NT2/D1 (cell line): Measurements from ENCODE around the gene PCSK7.
"Not testable (repeated sequence)": the region's sequence is repeated elsewhere in the genome, so short reads cannot be mapped to it uniquely, and the experiment has no call there.

ENCODE experiments used
- DNase-seq: peaks from one replicate; pipeline ENCODE4 v3.0.0-alpha.2; 2011; ENCODE audit warnings: low read depth, low spot score
- H3K27me3 ChIP-seq: 2 replicates; pipeline ENCODE4 v1.6.0; 2011; ENCODE audit warnings: mild to moderate bottlenecking; ENCODE audit not compliant: insufficient read length, insufficient read depth
- H3K36me3 ChIP-seq: 2 replicates; pipeline ENCODE4 v1.6.1; 2011; ENCODE audit warnings: mild to moderate bottlenecking, low read length, mixed read lengths; ENCODE audit not compliant: insufficient read depth, insufficient read length
- H3K4me1 ChIP-seq: 2 replicates; pipeline ENCODE4 v1.5.1; 2011; ENCODE audit not compliant: insufficient read depth, insufficient read length
- H3K4me3 ChIP-seq: 2 replicates; pipeline ENCODE4 v1.5.1; 2011; ENCODE audit warnings: low read depth; ENCODE audit not compliant: insufficient read length
- H3K9ac ChIP-seq: 2 replicates; pipeline ENCODE4 v1.6.0; 2011; ENCODE audit warnings: low read depth; ENCODE audit not compliant: insufficient read length
- H3K9me3 ChIP-seq: 2 replicates; pipeline ENCODE4 v1.5.1; 2011; ENCODE audit warnings: mild to moderate bottlenecking, low read length; ENCODE audit not compliant: insufficient read depth
- SUZ12 ChIP-seq: IDR thresholded peaks from 2 replicates; pipeline ENCODE4 v1.6.1; 2011; ENCODE audit not compliant: insufficient read length, insufficient read depth; ENCODE audit errors: extremely low read depth
- YY1 ChIP-seq: IDR thresholded peaks from 2 replicates; pipeline ENCODE4 v1.6.1; 2011; ENCODE audit not compliant: insufficient read length, insufficient read depth
- ZNF274 ChIP-seq: IDR thresholded peaks from 2 replicates; pipeline ENCODE4 v1.6.1; 2011; ENCODE audit warnings: mild to moderate bottlenecking, low read depth, low read length

PCSK7 gene, protein sequence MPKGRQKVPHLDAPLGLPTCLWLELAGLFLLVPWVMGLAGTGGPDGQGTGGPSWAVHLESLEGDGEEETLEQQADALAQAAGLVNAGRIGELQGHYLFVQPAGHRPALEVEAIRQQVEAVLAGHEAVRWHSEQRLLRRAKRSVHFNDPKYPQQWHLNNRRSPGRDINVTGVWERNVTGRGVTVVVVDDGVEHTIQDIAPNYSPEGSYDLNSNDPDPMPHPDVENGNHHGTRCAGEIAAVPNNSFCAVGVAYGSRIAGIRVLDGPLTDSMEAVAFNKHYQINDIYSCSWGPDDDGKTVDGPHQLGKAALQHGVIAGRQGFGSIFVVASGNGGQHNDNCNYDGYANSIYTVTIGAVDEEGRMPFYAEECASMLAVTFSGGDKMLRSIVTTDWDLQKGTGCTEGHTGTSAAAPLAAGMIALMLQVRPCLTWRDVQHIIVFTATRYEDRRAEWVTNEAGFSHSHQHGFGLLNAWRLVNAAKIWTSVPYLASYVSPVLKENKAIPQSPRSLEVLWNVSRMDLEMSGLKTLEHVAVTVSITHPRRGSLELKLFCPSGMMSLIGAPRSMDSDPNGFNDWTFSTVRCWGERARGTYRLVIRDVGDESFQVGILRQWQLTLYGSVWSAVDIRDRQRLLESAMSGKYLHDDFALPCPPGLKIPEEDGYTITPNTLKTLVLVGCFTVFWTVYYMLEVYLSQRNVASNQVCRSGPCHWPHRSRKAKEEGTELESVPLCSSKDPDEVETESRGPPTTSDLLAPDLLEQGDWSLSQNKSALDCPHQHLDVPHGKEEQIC

DNA sequence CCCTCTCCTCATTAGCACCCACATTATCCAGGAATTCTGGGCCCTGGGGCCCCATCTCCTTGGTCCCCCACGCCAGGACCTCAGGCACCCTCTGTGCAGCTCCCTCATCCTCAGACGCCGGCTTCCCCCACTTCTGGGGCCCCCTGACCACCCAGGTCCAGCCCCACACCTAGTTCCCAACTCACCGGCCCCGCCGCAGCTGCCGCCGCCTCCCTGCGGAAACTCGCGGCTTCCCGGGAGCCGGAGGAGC, at the start of gene PCSK7:
TSS of gene PCSK7 (minus strand) at position 232 of the 250 bp plus-strand sequence. CDS start 2,229 bp downstream, outside the sequence.
- peak within 1 kb of the TSS; percentile 88 for H3K4me3 ChIP-seq
- TF ChIP-seq ZNF274 (no peak), SUZ12 (no peak)
- H3K9ac ChIP-seq = peak within 1 kb of the TSS; percentile 90
- peaks cover 35% of the 10 kb centered on the region for H3K36me3 ChIP-seq
- no peaks in the 10 kb centered on the region for H3K9me3 ChIP-seq
- no peaks in the 10 kb centered on the region for H3K27me3 ChIP-seq
- DNase-seq = no peak
- peaks cover 5% of the 10 kb centered on the region for H3K4me1 ChIP-seq

GRCh38 chr11:117281159-117281558, 49.3 kb upstream of the PCSK7 start:
- Histone ChIP-seq H3K36me3 (peaks cover 40% of the 10 kb centered on the region), H3K9ac (no peak overlapping the region)

DNA sequence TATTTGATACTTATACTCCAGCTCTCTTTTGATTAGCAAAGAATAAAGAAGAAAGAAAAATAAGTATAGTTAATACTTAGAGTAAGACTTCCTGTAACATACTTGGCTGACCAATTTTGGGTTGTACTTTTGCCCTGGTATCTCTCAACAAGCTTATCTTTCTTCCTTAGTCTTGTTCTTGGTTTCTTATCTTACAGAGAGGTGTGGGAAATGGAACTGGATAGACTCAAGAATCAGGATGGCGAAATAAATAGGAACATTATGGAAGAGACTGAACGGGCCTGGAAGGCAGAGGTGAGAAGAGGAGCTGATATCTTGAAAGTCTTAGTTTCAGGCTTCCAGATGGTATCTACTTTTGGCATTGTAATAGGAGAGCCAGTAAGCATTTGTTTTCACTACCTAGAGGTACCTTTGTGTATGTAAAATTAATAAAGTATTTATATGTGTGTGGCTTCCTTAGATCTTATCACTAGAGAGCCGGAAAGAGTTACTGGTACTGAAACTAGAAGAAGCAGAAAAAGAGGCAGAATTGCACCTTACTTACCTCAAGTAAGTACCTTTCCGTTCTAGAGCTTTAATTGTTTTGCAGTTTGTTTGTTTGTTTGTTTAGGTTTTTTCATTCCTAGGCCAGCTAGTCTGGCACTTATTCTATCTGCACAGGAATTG, 48.0 kb upstream of the PCSK7 start:
- Histone ChIP-seq H3K36me3 (peaks cover 27% of the 10 kb centered on the region), H3K27me3 (no peaks in the 10 kb centered on the region), H3K9me3 (no peaks in the 10 kb centered on the region), H3K9ac (no peak overlapping the region), H3K4me1 (no peaks in the 10 kb centered on the region), H3K4me3 (no peak overlapping the region)
- TF ChIP-seq ZNF274 = no peak
- TF ChIP-seq SUZ12 = no peak
- TF ChIP-seq YY1 = no peak
- DNase-seq = no peak

More at GRCh38 chr11:117281159-117281558, 49.3 kb upstream of the PCSK7 start:
- Histone ChIP-seq H3K4me3 (no peak overlapping the region), H3K4me1 (no peaks in the 10 kb centered on the region), H3K9me3 (no peaks in the 10 kb centered on the region), H3K27me3 (no peaks in the 10 kb centered on the region)
- no peak for TF ChIP-seq YY1
- TF ChIP-seq SUZ12 = no peak
- no peak for TF ChIP-seq ZNF274
- no peak for DNase-seq

DNA sequence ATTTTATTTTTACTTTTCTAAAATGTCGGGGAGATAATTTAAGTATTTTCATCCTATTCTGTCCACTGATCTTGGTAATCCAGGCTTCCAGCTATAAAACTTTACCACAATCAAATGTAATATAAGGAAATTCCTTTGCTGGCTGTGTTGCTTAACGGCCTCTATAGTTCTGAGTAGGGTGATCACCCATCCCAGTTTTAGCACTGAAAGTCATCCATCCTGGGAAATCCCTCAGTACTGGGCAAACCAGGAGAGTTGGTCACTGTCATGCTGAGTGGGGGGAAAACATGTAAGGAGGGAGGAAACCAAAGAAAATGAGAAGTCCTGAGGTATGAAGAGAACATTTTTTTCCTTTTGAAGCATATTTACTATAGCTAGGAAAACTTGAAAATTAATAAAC, 46.5 kb upstream of the PCSK7 start:
- no peak for TF ChIP-seq YY1
- TF ChIP-seq ZNF274 = no peak
- no peak for TF ChIP-seq SUZ12
- Histone ChIP-seq H3K4me1 (no peaks in the 10 kb centered on the region), H3K36me3 (peaks cover 18% of the 10 kb centered on the region)

DNA sequence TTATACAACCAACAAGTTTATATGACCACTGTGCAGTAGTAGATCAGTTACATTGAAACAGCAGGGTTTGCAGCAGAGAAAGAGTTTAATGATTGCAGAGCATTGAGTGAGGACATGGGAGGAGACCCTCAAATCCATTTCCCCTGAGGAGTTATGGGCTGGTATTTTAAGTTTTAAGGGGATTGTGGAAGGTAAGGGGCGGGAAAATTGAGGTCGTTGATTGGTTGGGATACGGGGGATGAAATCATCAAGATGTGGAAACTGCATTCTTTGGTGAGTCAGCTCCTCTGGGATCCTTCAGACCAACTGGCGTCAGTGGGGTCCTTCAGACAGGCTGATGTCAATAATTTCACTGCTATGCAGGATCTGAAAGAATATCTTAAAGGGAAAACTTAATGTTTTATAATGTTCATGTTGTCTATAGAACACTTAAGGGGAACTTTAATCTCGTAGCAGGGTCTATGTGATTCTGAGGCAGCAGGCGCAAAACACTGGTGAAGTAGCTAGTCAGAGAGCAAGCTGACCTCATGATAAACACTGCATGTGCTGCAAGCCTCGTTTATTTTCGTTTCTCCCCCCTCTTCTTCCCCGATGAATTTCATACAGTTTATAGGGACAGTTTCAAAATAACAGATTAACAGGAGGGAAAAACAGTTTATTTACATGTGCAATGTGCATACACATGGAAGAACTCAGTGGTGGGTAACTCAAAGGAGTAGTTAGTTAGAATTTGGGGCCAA, 41.8 kb upstream of the PCSK7 start:
- TF ChIP-seq SUZ12 = no peak
- no peak for TF ChIP-seq ZNF274
- no peak for TF ChIP-seq YY1
- Histone ChIP-seq H3K4me3 (no peak overlapping the region), H3K4me1 (peaks cover 4% of the 10 kb centered on the region), H3K9me3 (peaks cover 21% of the 10 kb centered on the region), H3K9ac (no peak overlapping the region), H3K36me3 (no peaks in the 10 kb centered on the region), H3K27me3 (no peaks in the 10 kb centered on the region)
- peak; percentile 5 for DNase-seq

More for the DNA sequence above, 46.5 kb upstream of the PCSK7 start:
- no peak overlapping the region for H3K4me3 ChIP-seq
- no peak for DNase-seq
- peaks cover 4% of the 10 kb centered on the region; the same call in 1 of the 2 replicates for H3K9me3 ChIP-seq
- H3K27me3 ChIP-seq = no peaks in the 10 kb centered on the region
- no peak overlapping the region for H3K9ac ChIP-seq

- H3K4me3 ChIP-seq, H3K27me3 ChIP-seq, DNase-seq, H3K4me1 ChIP-seq, H3K9ac ChIP-seq, H3K36me3 ChIP-seq: not testable (repeated sequence)
- H3K9me3 ChIP-seq = peaks cover 21% of the 10 kb centered on the region
These were observed 40.3 kb upstream of the PCSK7 start for GRCh38 chr11:117272175-117272574.

DNA sequence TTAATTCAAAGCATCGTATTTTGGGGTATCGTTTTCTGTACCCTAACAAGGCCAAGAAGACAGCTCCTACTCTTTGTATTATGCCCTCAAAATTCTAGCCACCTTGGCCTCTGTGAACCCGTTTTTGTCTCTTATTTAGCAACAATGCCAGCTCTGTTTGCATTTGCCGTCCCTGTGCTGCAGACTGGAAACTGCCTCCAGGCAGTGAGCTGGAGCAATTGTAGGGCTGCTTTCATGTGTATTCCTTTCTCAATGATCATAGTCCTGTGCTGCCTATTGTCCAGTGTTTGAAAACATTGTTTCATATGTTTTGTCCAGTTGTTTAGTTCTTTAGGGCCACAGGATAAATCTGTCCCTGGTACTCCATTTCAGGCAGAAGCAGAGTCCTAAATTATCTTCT, 39.3 kb upstream of the PCSK7 start:
- Histone ChIP-seq H3K9me3 (peaks cover 21% of the 10 kb centered on the region), H3K4me1 (peaks cover 4% of the 10 kb centered on the region), H3K27me3 (no peaks in the 10 kb centered on the region), H3K4me3 (no peak overlapping the region), H3K36me3 (no peaks in the 10 kb centered on the region), H3K9ac (no peak overlapping the region)
- DNase-seq = no peak
- no peak for TF ChIP-seq ZNF274
